GM12878 (cell line): ENCODE measurements around the gene BPNT1. TPM values are rescaled to one million over a fixed set of nuclear protein-coding genes. Genes with fewer than 3 reads are reported as not detected.

Source experiments
- ATAC-seq: fragments of 200-7000 bp; cut with Tn5 transposase; 3 replicates; pipeline ENCODE4 v1.9.1; 2020; ENCODE audit warnings: mild to moderate bottlenecking, moderate library complexity
- BruUV-seq: library from RNA; stranded (reverse); fragments of 400-500 nt; replicated peaks from 2 replicates; lab custom pipeline; 2021; lab: Mats Ljungman, UMichigan
- CTCF ChIA-PET: fragments of 300-600 bp; sonication (Branson Sonifier 250); formaldehyde crosslinking; extraction: SDS; loops from one replicate; lab custom pipeline; 2021; ENCODE audit warnings: inconsistent platforms; lab: Yijun Ruan, JAX
- POLR2A ChIA-PET: fragments of 350-600 bp; formaldehyde crosslinking; extraction: SDS; loops from one replicate; lab custom pipeline; 2021; ENCODE audit warnings: inconsistent platforms; lab: Charles Lee
- RAD21 ChIA-PET: fragments of 300-600 bp; sonication (Branson Sonifier 250); formaldehyde crosslinking; loops from one replicate; lab custom pipeline; 2023; ENCODE audit warnings: antibody characterized with exemption; ENCODE audit not compliant: unreplicated experiment; lab: Charles Lee
- SMC1A ChIA-PET: fragments of 300-600 bp; sonication (Branson Sonifier 250); formaldehyde crosslinking; loops from one replicate; lab custom pipeline; 2023; ENCODE audit not compliant: unreplicated experiment, uncharacterized antibody; lab: Charles Lee
- DNase-seq: peaks from one replicate; pipeline ENCODE4 v3.0.0-alpha.2; 2011; ENCODE audit warnings: low read depth, low spot score
- FAIRE-seq: peaks from 3 replicates; lab custom pipeline; 2011; peaks lifted over from hg19 to GRCh38; lab: Jason Lieb, UNC
- H2AFZ ChIP-seq: 2 replicates; pipeline ENCODE4 v1.6.0; 2011; ENCODE audit warnings: low read depth, low read length, control low read depth; ENCODE audit not compliant: control insufficient read depth
- H3K27ac ChIP-seq: 2 replicates; pipeline ENCODE4 v1.5.1; 2011; ENCODE audit warnings: control low read depth; ENCODE audit not compliant: control insufficient read depth, insufficient read depth
- H3K27me3 ChIP-seq, 2 experiments: replicated peaks in 1 of 2; 2 replicates each; pipeline versions ENCODE4 v1.6.0 to v1.6.1; 2011; ENCODE audit warnings: low read length in 1 of 2; ENCODE audit not compliant: control insufficient read depth in 2 of 2, insufficient read depth in 2 of 2
- H3K36me3 ChIP-seq, 2 experiments: 2 replicates each; pipeline ENCODE4 v1.5.1; 2011; ENCODE audit warnings: low read length in 1 of 2; ENCODE audit not compliant: control insufficient read depth in 2 of 2, insufficient read depth in 2 of 2
- H3K4me1 ChIP-seq: 2 replicates; pipeline ENCODE4 v1.6.1; 2011; ENCODE audit warnings: mild to moderate bottlenecking, low read length, moderate library complexity, mixed read lengths; ENCODE audit not compliant: control insufficient read depth, insufficient read depth
- H3K4me2 ChIP-seq: 2 replicates; pipeline ENCODE4 v1.6.0; 2011; ENCODE audit warnings: control low read depth; ENCODE audit not compliant: control insufficient read depth, insufficient read depth
- H3K4me3 ChIP-seq: fragments of 200-600 bp; sonication (generic); 2 replicates; pipeline ENCODE4 v1.5.1; 2016
- H3K79me2 ChIP-seq: 2 replicates; pipeline ENCODE4 v1.6.0; 2011; ENCODE audit warnings: low read length; ENCODE audit not compliant: control insufficient read depth, insufficient read depth
- H3K9ac ChIP-seq: 2 replicates; pipeline ENCODE4 v1.8.0; 2011; ENCODE audit warnings: low read length, control low read depth, mixed read lengths; ENCODE audit not compliant: control insufficient read depth, insufficient read depth
- H3K9me3 ChIP-seq: replicated peaks from 3 replicates; pipeline ENCODE4 v1.5.1; 2011; ENCODE audit warnings: mild to moderate bottlenecking, low read length; ENCODE audit not compliant: control insufficient read depth, insufficient read depth
- H4K20me1 ChIP-seq: 2 replicates; pipeline ENCODE4 v1.6.0; 2011; ENCODE audit not compliant: control insufficient read depth, insufficient read depth
- NFXL1 ChIP-seq: fragments of 450-650 bp; IDR thresholded peaks from 2 replicates; pipeline ENCODE4 v1.6.1; 2017; ENCODE audit warnings: antibody characterized with exemption, mild to moderate bottlenecking, borderline replicate concordance
- NFYA ChIP-seq: IDR thresholded peaks from 2 replicates; pipeline ENCODE4 v1.6.1; 2011; ENCODE audit warnings: low read depth, mild to moderate bottlenecking, low read length, improper control_type of control experiment, borderline replicate concordance
- NR2C2 ChIP-seq: IDR thresholded peaks from 2 replicates; pipeline ENCODE4 v1.6.1; 2011; ENCODE audit warnings: borderline replicate concordance, low read depth; ENCODE audit not compliant: control insufficient read depth, insufficient read length
- WGBS: methylation state at CpG from one replicate; pipeline ENCODE4 v1.1.6; 2016; ENCODE audit warnings: low lambda C conversion rate; ENCODE audit not compliant: insufficient replicate concordance, insufficient coverage; ENCODE audit errors: missing lambda C conversion rate; 5-methylcytosine and 5-hydroxymethylcytosine counted together
- in situ Hi-C: fragments of 300-500 bp; cut with MboI; formaldehyde crosslinking; loops from 9 replicates; pipeline ENCODE4 v1.14.3; 2018; ENCODE audit warnings: mixed read lengths
- intact Hi-C: fragments of 100-400 bp; cut with micrococcal nuclease; formaldehyde crosslinking; loops from one replicate; pipeline ENCODE4 v1.14.2; 2022; ENCODE audit not compliant: unreplicated experiment
- polyA plus RNA-seq, 11 experiments: library from polyadenylated mRNA; depleted of rRNA in 4 of 11; unstranded in 6 of 11; stranded (reverse) in 5 of 11; fragments of >200 nt; fragmentation: Nextera tagmentation in 4 of 11; fragmentation: Illumina TruSeq in 1 of 11; extraction: Ambion mirVana in 4 of 11; extraction: Trizol in 1 of 11; gene quantifications; 1 replicate in 1 of 11; 2 replicates in 10 of 11; pipeline versions ENCODE4 v1.2.1 to v1.2.3, GENCODE V29; 2011 to 2016; ENCODE audit warnings: inconsistent platforms in 2 of 11, missing spikeins in 2 of 11, low read depth in 1 of 11
- total RNA-seq, 4 experiments: library from RNA; depleted of rRNA in 3 of 4; stranded (reverse); fragments of >200 nt in 3 of 4; fragmentation: Illumina TruSeq in 1 of 4; extraction: Trizol in 1 of 4; gene quantifications; 2 replicates each; pipeline versions ENCODE4 v1.2.1 to v1.2.3, GENCODE V29; 2013 to 2021
- TF ChIP-seq, protein P1 (sequence below): fragments of 450-650 bp; IDR thresholded peaks from 2 replicates; pipeline ENCODE4 v1.6.1; 2017; ENCODE audit warnings: mild to moderate bottlenecking, moderate library complexity
- TF ChIP-seq, protein P2 (sequence below): IDR thresholded peaks from 2 replicates; pipeline ENCODE4 v1.6.1; 2011; ENCODE audit warnings: mild to moderate bottlenecking, low read depth, low read length, moderate library complexity; ENCODE audit not compliant: insufficient replicate concordance
- TF ChIP-seq, protein P3 (sequence below): IDR thresholded peaks from 2 replicates; pipeline ENCODE4 v1.6.1; 2012; ENCODE audit warnings: improper control_type of control experiment, low read depth, low read length; ENCODE audit not compliant: insufficient replicate concordance
- TF ChIP-seq, protein P4 (sequence below): fragments of 450-650 bp; IDR thresholded peaks from 2 replicates; pipeline ENCODE4 v1.6.1; 2018; ENCODE audit warnings: mild to moderate bottlenecking, low read depth, moderate library complexity; ENCODE audit not compliant: partially characterized antibody

Gene BPNT1
- total and polyA plus RNA-seq, 10 of the 15 experiments (the other 5 are each of a cell fraction or from before 2014, with no cell fraction given), result 35.5 to 78.4 (median 45.4) TPM

DNA sequence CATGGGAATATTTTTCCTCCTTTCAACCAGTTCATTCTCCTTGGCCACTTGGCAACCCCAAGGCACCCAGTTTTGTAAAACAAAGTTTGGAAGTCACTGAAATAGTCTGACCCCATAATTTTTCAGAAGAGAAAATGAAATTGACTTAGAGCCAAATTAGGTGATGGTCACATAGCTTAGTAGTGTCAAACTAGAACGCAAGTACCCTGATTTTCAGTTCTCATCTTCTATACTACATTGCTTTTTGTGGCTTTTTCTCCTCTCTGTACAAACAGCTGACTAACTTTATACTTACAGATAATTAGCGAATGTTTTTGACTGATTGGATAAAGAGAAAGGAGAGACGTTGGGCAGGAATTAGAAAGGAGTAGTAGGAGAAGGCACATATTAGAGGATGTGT, 37.5 kb upstream of the BPNT1 start (continued):
- TF ChIP-seq, protein P1, sequence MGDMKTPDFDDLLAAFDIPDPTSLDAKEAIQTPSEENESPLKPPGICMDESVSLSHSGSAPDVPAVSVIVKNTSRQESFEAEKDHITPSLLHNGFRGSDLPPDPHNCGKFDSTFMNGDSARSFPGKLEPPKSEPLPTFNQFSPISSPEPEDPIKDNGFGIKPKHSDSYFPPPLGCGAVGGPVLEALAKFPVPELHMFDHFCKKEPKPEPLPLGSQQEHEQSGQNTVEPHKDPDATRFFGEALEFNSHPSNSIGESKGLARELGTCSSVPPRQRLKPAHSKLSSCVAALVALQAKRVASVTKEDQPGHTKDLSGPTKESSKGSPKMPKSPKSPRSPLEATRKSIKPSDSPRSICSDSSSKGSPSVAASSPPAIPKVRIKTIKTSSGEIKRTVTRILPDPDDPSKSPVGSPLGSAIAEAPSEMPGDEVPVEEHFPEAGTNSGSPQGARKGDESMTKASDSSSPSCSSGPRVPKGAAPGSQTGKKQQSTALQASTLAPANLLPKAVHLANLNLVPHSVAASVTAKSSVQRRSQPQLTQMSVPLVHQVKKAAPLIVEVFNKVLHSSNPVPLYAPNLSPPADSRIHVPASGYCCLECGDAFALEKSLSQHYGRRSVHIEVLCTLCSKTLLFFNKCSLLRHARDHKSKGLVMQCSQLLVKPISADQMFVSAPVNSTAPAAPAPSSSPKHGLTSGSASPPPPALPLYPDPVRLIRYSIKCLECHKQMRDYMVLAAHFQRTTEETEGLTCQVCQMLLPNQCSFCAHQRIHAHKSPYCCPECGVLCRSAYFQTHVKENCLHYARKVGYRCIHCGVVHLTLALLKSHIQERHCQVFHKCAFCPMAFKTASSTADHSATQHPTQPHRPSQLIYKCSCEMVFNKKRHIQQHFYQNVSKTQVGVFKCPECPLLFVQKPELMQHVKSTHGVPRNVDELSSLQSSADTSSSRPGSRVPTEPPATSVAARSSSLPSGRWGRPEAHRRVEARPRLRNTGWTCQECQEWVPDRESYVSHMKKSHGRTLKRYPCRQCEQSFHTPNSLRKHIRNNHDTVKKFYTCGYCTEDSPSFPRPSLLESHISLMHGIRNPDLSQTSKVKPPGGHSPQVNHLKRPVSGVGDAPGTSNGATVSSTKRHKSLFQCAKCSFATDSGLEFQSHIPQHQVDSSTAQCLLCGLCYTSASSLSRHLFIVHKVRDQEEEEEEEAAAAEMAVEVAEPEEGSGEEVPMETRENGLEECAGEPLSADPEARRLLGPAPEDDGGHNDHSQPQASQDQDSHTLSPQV, result no peak
- TF ChIP-seq, protein P2, sequence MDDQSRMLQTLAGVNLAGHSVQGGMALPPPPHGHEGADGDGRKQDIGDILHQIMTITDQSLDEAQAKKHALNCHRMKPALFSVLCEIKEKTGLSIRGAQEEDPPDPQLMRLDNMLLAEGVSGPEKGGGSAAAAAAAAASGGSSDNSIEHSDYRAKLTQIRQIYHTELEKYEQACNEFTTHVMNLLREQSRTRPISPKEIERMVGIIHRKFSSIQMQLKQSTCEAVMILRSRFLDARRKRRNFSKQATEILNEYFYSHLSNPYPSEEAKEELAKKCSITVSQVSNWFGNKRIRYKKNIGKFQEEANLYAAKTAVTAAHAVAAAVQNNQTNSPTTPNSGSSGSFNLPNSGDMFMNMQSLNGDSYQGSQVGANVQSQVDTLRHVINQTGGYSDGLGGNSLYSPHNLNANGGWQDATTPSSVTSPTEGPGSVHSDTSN, result no peak
- TF ChIP-seq NR2C2, result no peak

DNA sequence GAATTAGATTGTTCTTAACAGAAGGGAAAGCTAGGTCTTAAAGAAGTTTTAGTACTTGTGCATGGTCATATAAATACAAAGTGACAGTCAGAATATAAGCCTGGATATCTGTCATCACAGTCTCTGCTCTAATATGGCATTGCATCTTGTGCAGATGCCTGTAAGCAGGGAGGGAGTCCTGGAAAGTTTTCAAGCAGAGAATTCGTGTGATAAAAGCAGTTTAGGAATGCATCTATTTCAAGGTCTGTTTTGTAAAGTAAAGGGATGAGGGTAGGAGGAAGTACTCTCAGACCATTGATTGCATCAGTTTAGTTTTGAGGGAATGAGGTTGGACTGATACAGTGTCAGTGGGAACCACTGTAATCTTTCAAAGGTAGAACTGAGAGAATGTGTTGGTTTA, 35.0 kb upstream of the BPNT1 start:
- 0% methylated on average over 1 of the region's 1 CpG for WGBS
- no peak for TF ChIP-seq NFYA
- no peak for TF ChIP-seq NFXL1
- TF ChIP-seq, protein P3, sequence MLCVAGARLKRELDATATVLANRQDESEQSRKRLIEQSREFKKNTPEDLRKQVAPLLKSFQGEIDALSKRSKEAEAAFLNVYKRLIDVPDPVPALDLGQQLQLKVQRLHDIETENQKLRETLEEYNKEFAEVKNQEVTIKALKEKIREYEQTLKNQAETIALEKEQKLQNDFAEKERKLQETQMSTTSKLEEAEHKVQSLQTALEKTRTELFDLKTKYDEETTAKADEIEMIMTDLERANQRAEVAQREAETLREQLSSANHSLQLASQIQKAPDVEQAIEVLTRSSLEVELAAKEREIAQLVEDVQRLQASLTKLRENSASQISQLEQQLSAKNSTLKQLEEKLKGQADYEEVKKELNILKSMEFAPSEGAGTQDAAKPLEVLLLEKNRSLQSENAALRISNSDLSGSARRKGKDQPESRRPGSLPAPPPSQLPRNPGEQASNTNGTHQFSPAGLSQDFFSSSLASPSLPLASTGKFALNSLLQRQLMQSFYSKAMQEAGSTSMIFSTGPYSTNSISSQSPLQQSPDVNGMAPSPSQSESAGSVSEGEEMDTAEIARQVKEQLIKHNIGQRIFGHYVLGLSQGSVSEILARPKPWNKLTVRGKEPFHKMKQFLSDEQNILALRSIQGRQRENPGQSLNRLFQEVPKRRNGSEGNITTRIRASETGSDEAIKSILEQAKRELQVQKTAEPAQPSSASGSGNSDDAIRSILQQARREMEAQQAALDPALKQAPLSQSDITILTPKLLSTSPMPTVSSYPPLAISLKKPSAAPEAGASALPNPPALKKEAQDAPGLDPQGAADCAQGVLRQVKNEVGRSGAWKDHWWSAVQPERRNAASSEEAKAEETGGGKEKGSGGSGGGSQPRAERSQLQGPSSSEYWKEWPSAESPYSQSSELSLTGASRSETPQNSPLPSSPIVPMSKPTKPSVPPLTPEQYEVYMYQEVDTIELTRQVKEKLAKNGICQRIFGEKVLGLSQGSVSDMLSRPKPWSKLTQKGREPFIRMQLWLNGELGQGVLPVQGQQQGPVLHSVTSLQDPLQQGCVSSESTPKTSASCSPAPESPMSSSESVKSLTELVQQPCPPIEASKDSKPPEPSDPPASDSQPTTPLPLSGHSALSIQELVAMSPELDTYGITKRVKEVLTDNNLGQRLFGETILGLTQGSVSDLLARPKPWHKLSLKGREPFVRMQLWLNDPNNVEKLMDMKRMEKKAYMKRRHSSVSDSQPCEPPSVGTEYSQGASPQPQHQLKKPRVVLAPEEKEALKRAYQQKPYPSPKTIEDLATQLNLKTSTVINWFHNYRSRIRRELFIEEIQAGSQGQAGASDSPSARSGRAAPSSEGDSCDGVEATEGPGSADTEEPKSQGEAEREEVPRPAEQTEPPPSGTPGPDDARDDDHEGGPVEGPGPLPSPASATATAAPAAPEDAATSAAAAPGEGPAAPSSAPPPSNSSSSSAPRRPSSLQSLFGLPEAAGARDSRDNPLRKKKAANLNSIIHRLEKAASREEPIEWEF, result no peak
- TF ChIP-seq, protein P4, sequence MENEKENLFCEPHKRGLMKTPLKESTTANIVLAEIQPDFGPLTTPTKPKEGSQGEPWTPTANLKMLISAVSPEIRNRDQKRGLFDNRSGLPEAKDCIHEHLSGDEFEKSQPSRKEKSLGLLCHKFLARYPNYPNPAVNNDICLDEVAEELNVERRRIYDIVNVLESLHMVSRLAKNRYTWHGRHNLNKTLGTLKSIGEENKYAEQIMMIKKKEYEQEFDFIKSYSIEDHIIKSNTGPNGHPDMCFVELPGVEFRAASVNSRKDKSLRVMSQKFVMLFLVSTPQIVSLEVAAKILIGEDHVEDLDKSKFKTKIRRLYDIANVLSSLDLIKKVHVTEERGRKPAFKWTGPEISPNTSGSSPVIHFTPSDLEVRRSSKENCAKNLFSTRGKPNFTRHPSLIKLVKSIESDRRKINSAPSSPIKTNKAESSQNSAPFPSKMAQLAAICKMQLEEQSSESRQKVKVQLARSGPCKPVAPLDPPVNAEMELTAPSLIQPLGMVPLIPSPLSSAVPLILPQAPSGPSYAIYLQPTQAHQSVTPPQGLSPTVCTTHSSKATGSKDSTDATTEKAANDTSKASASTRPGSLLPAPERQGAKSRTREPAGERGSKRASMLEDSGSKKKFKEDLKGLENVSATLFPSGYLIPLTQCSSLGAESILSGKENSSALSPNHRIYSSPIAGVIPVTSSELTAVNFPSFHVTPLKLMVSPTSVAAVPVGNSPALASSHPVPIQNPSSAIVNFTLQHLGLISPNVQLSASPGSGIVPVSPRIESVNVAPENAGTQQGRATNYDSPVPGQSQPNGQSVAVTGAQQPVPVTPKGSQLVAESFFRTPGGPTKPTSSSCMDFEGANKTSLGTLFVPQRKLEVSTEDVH, result no peak

More for the DNA sequence above, 35.0 kb upstream of the BPNT1 start:
- Histone ChIP-seq H3K9me3 (0 out of 3 replicates have a peak, but pooled peaks cover 2% of the 10 kb centered on the region), H3K27ac (no peak overlapping the region), H3K27me3 (no peaks in the 10 kb centered on the region), H3K36me3 (peaks cover 1 to 7% of the 10 kb centered on the region in 2 experiments; a peak in 1 of 4 replicates), H2AFZ (no peak overlapping the region), H3K4me1 (no peaks in the 10 kb centered on the region), H3K79me2 (no peaks in the 10 kb centered on the region), H3K4me3 (no peak overlapping the region), H3K4me2 (no peak overlapping the region), H4K20me1 (no peaks in the 10 kb centered on the region), H3K9ac (no peak overlapping the region)
- ATAC-seq (no peak), DNase-seq (no peak), FAIRE-seq (no peak)
- in situ Hi-C loops, result no loop called here
- ChIA-PET SMC1A (interaction anchor here (0.5 to 1.9 kb wide), 5 partner anchors 13 to 135 kb away, joined by 3 to 9 read pairs (median 4); no protein-coding TSS in a partner anchor), CTCF (interaction anchor here (0.9 to 7.3 kb wide), 8 partner anchors 12 to 136 kb away, joined by 3 to 54 read pairs (median 4); no protein-coding TSS in a partner anchor), RAD21 (no interaction called here), POLR2A (no interaction called here)
- BruUV-seq, result no TSS peak
- intact Hi-C loops, result loop anchor here (5.0 kb wide), 1 partner anchor 132 kb away; no protein-coding TSS in a partner anchor
